GM18498 (cell line): ENCODE results near the gene ZNF608.

Experiments used
- ATAC-seq: cut with Tn5 transposase; IDR thresholded peaks from one replicate; pipeline ENCODE4 v1.9.1; 2021; ENCODE audit warnings: mild to moderate bottlenecking, moderate library complexity; ENCODE audit not compliant: unreplicated experiment

ZNF608 gene

DNA sequence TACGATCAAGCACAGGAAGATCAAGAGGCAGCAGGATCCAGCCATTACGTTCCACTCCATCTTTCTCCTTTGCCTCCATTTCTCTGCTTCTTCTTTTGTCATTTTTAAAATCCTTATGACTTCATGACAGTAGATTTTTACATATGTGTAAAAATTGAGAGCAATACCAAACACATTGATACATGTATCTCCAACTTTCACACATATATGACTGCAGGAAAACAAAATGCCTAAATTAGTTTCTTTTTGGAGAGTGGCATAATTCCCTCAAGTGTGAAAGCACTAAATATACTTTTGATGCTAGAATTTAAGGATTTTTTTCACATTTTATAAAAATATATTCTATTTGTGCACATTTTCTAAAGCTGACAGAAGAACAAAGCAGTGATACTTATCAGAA lies 8.6 kb upstream of the ZNF608 start:
- no peak for ATAC-seq

DNA sequence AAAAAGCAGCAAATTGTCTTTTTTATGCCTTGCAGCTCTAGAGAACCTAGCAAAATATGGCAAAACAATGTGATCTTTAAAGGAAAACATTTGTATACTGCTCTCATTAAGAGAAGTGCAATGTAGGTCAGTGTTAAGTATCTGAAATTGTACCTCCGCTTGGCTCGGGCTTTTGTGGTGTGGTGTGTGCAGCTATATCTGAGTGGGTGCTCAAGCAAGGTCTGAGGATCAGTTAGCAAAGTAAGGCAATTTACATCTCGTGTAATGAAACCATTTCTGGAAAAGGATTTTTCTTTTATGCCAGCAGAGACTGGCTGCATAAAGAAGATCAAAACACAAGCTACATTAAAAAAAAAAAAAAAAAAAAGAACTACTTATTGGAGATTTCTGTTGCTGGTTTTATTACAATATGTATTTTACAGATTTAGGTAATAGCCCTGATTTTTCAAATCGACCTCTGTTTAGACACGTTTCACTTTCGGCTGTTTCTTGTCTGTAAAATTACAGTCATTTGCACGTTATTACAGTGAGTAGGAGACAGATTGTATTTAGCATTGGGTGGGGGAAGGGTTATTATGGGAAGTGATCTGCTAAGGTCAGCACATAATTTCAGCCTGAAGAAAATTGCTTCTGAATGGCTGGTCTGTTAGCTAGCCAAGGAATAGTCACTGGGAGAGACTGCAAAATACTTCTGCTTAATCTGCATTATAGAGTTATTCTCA lies 7.9 kb upstream of the ZNF608 start:
- ATAC-seq = no peak

DNA sequence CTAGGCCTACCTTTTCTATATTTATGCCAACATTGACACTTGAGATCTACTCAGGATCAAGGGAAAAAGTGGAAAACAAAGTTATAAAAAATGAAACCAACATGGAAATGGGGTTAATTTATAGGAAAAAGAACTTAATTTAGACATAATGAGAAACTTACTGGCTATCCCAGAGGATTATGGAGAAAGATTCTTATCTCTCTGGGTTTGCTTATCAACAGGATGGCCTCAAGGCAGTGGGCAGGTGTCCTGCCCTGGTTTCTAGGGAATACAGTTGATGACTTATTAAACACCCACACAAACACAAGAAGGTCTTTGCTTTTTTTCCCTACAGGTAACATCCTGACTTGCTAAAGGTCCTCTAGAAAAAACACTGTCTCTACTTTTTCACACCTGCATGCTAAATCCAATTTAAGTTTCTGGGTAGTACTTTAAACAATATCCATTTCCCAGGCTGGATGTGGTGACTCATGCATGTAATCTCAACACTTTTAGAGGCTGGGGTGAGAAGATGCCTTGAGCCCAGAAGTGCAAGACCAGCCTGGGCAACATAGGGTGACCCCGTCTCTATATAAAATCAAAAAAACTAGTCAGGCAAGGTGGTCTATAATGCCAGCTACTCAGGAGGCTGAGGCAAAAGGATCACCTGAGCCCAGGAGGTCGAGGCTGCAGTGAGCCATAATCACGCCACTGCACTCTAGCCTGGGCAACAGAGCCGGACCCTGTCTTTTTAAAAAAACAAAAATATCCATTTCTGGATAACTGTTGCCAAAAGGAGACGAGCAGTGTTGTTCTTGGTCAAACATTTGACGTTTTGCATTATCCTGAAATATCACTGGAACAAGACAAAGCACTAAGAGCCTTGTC lies 6.6 kb upstream of the ZNF608 start:
- no peak for ATAC-seq

DNA sequence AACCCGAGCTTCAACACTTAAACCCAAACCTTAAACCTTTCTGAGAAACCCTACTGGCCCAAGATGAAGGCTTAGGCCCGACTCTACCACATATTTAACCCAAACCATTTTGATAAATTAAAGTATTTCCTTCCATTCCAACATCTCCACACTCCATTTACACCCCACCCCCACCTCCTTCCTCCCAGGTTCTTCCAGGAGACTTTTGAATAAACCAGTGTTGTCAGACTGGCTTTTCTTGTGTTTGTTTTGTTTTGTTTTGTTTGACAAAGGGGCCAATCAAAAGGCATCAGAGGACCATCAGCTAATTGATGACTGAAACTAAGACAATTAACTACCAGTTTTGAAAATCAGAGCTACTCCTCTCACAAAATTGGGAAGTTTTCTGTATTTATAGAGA lies 4.6 kb upstream of the ZNF608 start:
- no peak for ATAC-seq

DNA sequence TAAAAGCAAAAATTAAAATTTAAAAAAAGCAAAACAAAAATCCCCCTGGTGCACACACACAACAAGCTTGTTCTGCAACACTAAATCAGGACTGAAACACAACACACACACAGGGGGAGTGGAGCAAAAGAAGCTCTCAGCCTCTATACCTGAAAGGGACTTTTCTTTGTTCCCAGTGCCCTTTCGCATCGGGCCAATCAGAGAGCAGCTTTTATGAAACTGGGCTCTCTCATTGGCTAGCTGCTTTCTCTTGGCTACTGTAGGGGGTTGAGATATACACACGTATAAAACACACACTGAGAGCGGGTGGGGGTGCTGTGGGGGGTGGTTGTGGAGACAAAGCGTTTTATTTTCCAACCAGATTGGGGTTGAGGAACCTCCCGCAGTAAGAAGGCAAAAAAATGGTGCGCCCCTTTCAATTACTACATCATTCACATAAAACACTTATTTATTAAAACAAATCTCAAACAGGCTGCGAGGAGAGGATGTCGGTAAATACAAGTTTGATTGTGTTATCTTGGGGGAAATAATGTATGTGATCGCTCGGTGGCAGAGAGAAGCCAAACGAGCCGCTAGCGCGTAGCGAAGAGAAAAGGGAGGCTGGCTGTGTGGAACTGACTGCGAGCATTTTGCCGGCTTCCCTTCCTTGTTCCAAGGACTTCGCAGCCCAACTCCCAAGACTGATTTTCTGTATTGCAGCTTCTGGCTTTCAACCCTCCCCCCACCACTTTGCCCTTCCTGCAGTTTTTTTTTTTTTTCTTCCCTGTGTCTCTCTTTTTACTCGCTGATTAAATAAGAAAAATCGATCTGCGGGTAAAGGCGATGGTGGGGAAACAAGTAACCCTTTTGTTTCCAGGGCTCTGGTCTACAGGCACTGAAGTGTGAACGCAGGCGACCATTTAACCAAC lies 2.5 kb upstream of the ZNF608 start:
- peak; percentile 85 for ATAC-seq

DNA sequence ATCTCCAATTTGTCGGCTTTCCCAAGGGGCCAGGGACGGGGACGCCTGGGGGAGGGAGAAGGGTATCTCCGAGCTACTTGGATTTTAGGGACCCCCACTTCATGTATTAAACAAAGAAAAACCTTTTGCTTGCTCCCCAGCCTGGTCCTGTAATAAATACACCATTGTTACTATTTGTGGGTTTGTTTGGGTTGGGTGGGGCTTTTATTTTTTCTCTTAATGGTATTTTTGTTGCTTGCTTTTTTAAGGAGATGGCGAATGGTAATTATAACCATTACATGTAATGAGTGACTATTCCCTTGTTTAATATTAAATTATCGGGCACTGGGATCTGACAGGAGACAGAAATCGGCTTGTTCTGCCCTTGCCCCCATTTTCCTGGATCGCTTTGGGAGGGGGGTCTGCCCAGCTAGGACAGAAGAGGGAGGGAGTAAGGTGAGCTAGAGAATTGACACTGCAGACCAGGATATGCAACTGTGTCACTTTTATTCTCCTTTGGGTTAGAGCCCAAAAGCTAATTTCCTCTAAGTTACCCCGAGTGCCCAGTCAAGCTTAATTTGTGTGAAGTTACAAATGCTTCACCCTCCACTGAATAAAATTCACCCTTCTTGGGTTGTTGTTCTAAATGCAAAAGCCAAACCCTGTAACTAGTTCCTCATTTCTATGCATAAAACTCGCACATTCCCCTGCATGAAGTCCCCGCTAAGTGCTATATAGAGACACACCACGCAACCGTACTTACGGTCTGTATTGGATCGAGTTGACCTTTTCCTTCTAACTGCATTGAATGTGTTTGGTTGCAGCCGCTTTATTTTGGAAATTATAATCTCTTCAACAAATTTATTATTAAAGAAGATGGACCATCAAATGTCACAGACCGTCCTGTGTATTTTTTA lies 1.6 kb upstream of the ZNF608 start:
- ATAC-seq = peak; percentile 54

DNA sequence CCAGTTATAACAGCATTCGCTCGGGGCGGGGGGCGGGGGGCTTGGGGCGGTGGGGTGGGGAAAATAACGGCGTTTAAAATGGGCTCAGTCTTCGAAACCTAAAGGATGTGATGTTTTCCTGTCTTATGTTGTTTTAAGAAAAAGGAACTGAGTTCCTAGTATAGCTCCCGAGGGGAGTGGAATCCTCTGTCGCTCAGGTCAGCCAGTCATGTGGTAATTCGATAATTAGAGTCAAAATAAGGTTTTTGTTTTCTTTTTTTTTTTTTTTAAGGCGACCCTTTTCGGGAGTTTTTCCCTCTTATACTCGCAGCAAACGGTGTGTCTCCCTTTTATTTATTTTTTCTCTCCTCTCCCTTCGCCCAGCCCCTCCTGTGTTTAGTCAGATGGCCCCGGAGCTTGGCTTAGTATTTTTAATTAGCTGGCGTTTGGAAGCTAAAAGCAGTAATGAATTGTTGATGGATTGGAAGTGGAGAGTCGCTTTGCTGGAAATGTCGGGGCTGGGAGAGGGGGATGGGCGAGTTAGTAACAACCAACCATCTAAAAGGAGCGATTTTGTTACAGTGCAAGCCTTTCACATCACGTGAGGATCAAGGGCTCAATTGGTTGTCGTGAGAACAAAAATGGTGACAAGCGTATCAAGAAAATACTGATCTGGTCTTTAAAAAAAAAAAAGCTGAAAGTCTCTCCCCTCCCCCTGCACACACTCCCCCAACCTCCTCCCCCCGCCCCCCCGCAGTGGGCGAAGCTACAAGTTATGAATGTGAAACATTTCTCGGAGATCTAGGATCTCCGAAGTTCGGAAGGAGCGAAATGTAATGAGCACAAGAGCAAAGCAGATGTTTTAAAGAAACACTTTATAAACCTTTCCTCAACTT lies 714 bp upstream of the ZNF608 start:
- peak; percentile 34 for ATAC-seq

DNA sequence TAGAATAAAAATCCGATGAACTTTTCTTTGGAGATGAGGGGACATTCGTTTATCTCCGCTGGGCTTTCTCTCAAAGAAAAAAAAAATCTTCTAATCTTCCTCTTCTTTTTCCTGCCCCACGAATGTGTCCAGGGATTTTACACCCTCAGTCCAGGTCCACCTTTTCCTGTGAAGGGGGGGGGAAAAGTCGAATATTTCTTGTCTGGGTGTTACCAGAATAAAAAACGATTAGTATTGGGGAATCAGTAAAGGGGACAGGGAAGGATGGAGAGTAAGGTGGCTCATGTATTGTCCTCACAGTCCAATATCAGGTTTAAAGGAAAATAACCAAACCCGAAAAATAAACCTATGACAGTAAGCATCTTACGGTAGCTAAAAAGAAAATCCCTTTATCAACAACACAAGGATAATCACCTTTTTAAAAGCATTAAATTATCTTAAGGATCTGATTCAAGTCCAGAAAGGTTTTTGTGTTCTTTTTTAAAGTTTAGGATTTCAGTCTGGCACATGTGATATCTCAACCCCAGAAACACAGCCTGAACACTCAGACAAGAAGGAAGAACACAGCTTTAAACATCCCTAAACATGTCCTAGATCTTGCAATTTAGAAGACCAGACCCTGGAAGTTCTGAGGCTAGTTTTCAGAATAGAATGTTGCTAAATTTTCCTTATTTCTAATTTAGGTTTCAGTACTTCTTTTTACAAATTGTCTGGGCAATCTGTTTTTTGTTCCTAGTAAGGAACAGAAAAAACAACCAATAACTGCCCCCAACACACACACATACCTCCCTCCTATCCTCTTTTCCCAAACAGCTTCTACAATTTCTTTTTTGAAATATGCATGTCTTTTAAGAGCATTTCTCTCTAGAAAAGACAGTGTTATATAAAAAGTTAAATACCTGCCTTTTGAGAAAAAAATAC lies 1.2 kb downstream of the ZNF608 start:
- no peak for ATAC-seq

DNA sequence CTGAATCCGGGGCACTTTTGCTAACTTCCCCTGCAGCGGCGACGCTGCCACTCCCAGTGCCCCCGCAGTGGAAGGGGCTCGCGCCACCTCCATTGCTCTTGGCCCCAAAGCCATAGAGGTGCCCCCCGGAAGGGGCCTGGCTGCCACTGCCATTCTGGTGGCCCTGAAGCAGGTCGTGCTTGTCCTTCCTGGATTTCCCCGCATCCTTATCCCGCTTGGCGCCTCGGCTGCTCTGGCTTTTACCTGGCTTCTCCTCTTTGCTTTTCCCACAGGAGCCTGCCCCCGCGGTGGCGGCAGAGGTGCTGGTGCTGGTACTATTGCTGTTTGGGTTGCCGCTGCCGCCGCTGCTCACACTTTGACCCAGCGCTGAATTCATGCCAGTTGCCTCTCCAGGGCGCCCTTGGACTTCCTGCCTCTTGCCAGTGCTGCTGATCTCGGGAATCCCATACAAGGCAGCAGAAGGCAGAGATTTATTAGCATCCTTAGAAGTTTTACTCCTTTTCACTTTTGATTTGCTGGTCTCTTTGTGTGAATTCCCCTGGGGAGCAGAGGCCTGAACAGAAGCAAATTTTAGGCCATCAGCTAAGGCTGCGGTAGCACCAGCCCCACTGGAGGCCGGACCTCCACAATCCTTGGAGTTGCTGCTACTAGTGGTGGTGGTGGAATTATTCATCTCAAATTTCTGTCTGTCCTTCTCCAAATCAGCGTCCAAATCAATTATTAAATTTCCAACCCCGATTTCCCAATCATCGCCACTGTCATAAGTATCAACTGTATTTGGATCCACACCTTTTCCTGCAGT lies 2.1 kb downstream of the ZNF608 start:
- ATAC-seq = no peak

DNA sequence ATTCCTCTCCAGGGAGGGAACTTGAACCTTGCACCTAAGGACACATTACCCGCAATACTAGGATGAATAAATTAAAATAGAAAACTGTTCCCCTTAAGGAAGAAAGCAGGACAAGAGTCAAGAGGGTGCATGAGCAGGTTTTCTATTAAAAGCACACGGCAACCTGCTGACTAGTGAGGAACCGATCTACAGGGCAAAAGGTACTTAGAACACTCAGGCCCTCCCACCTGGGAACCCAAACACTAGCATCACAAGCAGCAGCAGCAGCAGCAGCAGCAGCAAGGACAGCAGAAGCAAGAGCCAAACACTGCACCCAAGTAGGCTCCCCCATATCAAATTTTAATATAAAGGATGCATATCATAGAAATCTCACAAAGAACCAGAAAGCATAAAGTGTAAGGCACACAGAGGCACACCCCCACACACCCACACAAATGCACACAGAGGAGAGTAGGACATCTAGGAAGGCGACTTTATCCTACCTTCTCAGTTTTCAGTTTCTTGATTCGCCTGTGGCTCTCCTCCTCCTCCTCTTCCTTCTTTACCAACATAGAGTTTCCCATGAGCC lies 2.8 kb downstream of the ZNF608 start:
- no peak for ATAC-seq

DNA sequence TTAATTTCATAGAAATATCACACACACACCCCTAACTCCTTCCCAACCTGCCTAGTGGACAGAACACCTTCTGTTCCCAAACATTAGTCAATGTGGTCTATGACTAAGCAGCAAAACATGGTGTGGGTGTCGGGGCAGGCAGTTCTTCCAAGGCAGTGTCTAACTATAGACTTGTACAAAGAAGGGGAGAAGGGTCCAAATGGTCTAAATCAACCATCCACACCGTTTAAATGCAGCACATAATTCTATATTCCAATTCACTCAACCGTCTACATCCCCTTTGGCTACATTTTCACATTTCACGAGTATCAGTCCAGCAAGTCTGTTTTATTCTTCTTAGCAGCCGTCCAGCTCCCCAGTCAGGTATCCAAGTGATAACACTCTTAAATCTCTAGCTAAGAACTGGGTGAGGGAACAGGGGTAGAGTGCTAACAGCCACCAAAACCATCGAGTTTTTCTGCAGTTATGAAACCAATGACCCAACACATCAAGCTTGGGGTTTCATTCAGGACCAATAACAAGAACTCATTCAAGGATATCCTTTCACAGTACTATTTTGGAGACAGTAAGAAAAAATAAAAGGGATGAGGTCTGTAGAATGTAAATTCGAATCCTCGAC lies 3.3 kb downstream of the ZNF608 start:
- ATAC-seq = peak; percentile 34

DNA sequence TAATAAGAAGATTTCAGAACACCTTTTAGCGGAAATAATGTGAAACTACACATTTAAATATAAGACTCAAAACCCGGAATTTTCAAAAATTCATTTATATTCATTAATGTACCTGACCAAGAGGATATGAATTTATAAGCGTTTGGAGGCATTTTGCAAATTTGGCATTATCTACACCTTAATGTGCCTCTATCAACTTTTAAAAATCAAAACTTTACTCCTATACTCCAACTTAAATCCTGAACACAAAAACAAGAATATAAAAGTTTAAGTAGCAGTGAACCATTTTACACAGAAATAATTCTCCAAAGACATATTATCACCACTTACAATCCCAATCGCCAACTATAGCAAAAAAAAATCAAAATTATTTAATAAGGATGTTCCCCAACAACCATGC lies 3.9 kb downstream of the ZNF608 start:
- no peak for ATAC-seq

DNA sequence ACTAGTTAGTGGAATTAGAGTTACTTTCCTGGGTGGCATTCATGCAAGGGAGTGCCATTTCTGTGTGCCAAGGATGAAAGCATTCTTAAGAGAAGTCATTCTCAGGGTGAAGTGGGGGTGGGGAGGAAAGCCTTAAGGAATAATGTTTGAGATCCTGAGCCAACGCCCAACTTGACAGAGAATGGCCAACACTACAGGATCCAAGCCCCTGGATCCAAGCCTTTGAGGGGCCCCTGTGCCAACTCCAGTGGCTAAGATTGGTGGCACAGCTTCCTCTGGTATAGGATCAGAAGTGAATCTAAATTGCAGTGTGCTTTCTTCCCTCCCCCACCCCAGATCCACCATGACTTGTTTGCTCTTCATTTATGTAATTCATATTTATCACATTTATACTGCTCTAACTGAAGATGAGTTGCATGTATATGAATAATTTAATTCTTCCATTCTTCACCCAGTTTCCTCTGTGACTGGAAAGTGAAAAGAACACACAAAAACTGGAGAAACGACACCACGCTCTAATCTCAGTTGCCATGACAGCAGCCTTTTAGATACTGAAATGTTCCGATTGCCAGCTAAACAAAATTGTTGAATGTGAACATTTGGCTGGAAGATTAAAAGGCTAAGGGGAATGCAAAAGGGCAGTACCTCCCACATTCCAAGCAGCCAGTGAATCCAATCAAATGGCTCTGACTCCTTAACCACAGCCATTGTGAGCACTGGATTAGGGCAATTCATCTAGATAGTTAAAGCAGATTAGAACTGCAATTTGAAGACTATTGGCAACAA lies 4.5 kb downstream of the ZNF608 start:
- ATAC-seq = no peak

DNA sequence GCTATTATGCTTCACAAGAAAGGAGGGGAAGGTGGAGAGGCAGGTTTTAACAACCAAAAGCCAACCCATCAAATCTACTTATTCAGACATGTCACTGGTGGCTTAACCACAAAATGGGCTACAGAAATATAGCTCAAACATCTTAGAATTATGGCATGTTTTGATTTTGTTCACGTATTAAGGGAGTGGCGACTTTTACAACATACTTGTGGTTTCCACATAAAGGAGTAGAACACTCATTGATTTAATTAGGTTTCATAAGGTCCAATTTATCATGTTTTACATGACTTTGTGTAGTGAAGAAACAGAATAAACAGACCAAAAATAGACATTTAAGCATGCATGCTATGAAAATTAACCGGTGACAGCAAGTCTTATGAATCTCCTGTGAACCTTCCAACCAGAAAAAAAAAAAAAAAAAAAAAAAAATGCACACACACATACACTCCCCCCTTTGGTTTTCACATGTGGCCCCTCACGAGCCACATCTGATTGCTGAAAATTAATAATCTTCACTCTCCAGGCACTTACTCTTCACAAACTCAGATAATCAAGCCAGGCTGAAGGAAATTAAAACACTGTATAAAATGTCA lies 5.4 kb downstream of the ZNF608 start:
- ATAC-seq = no peak

DNA sequence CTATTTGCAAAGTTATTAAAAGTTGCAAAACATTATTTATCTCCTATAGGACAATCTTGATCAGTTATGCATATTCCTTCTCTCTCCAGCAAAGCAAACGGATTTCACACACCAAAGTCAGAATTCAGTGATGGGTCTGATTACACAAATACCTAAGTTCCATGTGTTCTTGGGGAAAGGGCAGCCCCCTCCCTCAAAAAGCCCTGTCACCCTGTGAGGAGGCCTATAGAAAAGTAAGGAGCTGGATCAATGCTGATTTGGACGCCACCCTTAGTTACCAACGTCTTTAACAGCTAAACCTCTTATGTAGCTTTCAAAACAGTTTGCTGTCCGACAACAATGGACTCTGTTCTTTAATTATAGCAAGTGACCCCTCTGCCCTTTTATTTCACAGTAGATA lies 6.4 kb downstream of the ZNF608 start:
- no peak for ATAC-seq

DNA sequence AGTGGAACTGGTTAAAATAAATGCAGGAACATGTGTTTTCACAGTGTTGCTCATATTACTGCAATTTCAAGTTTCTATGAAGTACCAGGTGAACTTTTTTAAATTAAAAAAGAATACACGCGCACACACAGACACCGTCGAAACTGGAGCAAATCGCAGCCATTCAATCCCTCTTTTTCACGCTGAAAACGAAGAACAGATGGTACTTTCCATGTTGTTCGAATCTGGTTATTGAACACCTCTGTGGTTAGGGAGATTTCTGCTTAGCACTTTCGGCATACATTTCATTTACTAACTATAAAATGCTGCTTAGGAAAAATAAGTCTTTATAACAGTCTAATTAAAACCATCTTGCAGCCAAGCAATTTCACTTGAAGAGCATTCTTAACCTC lies 6.8 kb downstream of the ZNF608 start:
- ATAC-seq = no peak
